GM19193 (cell line): ENCODE measurements around the gene ADGRG6.

Experiments used
- POLR2A ChIP-seq: IDR thresholded peaks from 4 replicates; pipeline ENCODE4 v1.6.1; 2011; ENCODE audit not compliant: insufficient read depth, insufficient read length; ENCODE audit errors: extremely low read depth

Gene ADGRG6

DNA sequence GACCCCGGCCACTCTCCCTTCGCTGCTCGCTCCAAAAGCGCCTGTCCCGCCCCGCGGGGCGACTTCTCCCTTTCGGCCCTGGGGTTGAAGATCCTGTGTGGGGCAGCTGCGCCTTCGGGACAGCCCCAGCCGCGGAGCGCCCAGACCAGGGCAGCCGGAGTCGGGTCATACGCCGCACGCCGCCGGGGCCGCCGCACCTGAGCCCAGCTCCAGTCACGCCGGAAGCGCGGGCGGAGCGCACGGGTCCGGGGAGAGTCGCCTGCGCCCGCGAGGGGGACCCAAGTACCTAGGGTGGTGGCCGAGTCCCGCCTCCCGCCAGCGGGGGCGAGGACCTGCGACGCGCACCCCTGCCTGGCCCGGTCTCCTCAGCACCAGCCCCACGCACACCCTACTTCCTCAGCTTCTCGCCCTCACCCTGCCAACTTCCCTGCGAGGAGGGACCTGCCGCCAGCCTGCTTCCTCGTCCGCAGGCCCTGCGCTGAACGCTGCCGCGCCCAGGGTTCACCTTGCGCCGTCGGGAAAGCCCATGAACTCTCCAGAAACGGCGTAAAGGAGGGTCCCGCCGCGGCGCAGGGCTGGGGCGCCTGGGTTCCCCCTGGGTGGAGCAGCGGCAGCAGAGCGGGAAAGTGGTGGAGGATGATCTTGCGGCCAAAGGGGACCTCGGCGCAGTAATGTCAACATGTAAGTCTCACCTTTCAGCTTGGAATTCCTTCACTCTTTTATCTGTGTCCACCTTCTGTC, at the start of gene ADGRG6:
Gene ADGRG6, plus strand, starts transcription at position 357 of the 741 bp plus-strand sequence. Its CDS starts 323 bp downstream, at position 680.
- TF ChIP-seq POLR2A, result no peak

- TF ChIP-seq POLR2A, result no peak
Measured at GRCh38 chr6:142254513-142254912, 47.3 kb upstream of the ADGRG6 start.

- no peak for TF ChIP-seq POLR2A
Measured at GRCh38 chr6:142255785-142256184, 46.0 kb upstream of the ADGRG6 start.

- TF ChIP-seq POLR2A, result no peak
Measured at GRCh38 chr6:142258305-142258704, 43.5 kb upstream of the ADGRG6 start.

DNA sequence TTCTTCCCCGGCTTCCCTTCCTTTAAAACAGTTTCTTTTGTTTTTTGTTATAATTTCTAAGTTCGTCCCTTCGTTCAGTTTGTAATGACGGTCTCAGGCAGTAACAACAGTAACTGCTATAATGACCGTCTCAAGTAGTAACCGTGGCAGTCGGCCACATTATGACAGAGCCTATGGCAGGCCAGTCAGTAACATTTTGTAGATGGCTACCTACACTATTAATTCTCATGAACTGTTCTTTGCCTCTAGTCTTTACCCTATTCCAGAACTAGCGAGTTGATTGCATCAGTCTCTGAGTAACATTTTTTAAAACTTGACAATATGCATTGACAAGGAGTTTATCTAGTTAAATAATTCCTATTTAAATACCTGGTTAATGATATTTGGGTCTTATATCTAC, 43.0 kb upstream of the ADGRG6 start:
- no peak for TF ChIP-seq POLR2A

- TF ChIP-seq POLR2A, result no peak
Measured at GRCh38 chr6:142260748-142261147, 41.1 kb upstream of the ADGRG6 start.

DNA sequence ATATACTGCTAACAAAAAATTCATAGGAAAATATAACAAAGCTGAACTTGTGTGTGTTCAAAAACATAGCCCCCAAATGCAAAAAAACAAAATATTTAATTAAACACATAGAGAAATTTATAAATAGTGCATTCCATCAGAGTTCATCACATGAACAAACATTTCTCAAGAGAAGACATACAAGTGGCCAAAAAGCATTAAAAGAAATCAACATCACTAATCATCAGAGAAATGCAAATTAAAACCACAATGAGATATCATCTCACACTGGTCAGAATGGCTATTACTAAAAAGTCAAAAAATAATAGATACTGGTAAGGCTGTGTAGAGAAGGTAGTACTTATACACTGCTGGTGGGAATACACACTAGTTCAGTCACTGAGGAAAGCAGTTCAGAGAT, 39.6 kb upstream of the ADGRG6 start:
- TF ChIP-seq POLR2A, result no peak

- TF ChIP-seq POLR2A, result no peak
Measured at GRCh38 chr6:142265476-142265875, 36.3 kb upstream of the ADGRG6 start.

- TF ChIP-seq POLR2A, result no peak
Measured at GRCh38 chr6:142266060-142266459, 35.7 kb upstream of the ADGRG6 start.

DNA sequence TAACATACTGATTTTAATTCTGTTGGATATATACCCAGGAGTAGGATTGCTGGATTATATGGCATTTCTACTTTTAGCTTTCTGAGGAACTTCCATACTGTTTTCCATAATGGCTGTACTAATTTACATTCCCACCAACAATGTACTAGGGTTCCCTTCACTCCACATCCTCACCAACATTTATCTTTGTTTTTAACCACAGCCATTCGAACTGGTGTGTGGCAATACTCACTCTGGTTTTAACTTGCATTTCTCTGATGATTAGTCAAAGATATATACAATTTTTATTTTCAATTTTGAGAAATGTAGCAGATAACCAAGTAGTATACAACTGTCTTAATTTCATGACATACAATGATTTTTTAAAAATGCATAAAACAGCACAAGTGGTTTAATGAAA, 30.3 kb upstream of the ADGRG6 start:
- no peak for TF ChIP-seq POLR2A

DNA sequence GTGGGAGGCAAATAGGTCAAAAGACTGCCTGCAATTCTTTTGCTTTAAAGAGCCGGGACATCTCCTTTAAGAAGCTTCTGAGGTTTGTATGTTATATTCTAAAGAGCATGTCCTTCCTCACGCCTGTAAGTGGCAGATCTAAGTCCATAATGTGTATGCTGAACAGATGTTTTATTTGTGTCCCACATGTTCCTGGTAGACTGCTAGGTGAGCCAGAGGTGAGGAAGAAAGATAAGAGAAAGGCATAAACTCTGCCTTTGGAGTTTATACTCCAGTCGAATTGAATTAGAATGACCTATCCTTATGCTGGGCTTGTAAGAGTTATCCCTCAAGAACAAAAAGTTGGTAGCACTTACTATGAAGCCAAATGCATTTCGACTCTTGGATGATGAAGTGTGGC, 27.2 kb upstream of the ADGRG6 start:
- no peak for TF ChIP-seq POLR2A

- no peak for TF ChIP-seq POLR2A
Measured at GRCh38 chr6:142275236-142276006, 26.4 kb upstream of the ADGRG6 start.

GRCh38 chr6:142276256-142276655, 25.6 kb upstream of the ADGRG6 start:
- TF ChIP-seq POLR2A, result no peak

DNA sequence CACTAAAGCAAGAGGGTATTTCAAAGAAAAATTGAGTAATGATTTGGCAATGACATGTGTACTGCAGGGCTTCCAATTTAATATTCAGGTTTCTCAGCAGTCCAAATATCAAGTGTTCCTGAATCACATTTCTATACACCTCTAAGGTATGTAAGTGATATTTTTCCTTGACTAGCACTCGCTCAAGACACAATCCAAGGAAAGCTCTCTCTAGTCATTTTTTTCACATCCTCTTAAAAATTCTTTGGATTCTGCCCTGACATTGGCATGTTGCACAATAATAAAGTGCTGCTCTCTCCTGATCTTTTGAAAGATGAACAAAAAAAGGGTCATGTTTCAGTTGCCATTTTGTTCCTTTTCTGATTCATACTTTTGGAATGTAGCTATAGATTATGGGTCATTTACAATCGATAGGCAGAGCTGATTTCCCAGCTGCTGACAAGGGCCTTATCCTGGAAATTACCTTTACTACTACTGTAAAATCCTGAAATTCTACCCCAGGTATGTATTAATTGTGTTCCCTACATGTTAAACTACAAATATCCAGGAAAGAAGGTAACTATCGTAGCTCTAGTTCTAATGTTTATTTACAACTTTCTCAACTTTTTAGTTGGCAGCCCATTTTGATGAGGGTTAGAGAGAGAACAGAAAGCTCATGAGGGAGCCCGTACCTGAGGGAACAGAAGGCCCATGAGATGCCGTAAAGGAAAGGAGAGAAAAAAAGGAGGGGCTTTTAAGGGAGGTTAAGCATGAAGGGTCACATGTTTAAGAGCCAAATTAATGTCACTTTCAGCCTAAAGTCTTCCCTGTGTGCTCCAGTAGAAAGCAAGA, 22.2 kb upstream of the ADGRG6 start:
- TF ChIP-seq POLR2A, result no peak

DNA sequence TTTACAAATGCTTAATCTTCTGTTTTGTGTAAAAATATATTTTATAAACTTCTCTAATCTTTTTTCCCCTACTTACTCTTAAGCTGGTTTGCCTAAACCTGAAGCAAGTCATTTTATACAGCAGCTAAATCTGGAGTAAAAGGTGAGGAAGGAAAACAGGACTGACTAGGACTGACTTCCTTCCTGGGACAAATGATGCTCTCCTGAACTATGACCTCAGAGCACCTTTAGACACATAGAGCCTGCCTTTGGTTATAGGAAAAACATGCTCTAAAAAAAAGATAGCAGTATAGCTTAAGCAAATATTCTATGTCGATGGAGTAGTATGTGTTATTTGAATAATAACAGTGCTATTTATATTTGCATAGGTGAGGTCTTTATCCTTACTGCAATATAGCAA, 21.5 kb upstream of the ADGRG6 start:
- TF ChIP-seq POLR2A, result no peak
